K562 (cell line): ENCODE results near the gene ADAMTS6. TPM values are rescaled to one million over a fixed set of nuclear protein-coding genes. Genes with fewer than 3 reads are reported as not detected.

Experiments used
- ATAC-seq: fragments of 200-7000 bp; cut with Tn5 transposase; 3 replicates; pipeline ENCODE4 v1.9.1; 2020; ENCODE audit warnings: moderate library complexity
- BruUV-seq: library from RNA; stranded (reverse); fragments of 400-500 nt; replicated peaks from 2 replicates; lab custom pipeline; 2021; lab: Mats Ljungman, UMichigan
- CTCF ChIA-PET: fragments of 300-600 bp; formaldehyde crosslinking; extraction: SDS; loops from one replicate; lab custom pipeline; 2021; ENCODE audit warnings: low intra/inter-chr PET ratio; lab: Yijun Ruan, JAX
- POLR2A ChIA-PET: fragments of 300-600, 350-650 bp; sonication (Branson Sonifier 250); formaldehyde crosslinking; extraction: SDS; loops from one replicate; lab custom pipeline; 2021; ENCODE audit warnings: antibody characterized with exemption, inconsistent platforms; lab: Yijun Ruan, JAX
- DNase-seq, 4 experiments: peaks; one replicate each; pipeline versions ENCODE4 v3.0.0 to v3.0.0-alpha.2; 2011 to 2018; ENCODE audit warnings: low spot score in 3 of 4, mixed read lengths in 3 of 4; ENCODE audit errors: extremely low read depth in 1 of 4
- FAIRE-seq: peaks from 2 replicates; lab custom pipeline; 2011; peaks lifted over from hg19 to GRCh38; lab: Jason Lieb, UNC
- H2AFZ ChIP-seq: 2 replicates; pipeline ENCODE4 v1.6.0; 2011; ENCODE audit warnings: low read depth, low read length, control low read depth, inconsistent platforms
- H3K27ac ChIP-seq: fragments of 200-600 bp; 3 replicates; pipeline ENCODE4 v1.8.0; 2011; ENCODE audit warnings: low read depth, mild to moderate bottlenecking, control low read depth, inconsistent platforms, low read length, moderate library complexity, mixed read lengths; ENCODE audit errors: extremely low read depth
- H3K27me3 ChIP-seq, 2 experiments: fragments of 300-600 bp in 1 of 2; 2 replicates in 1 of 2; 3 replicates in 1 of 2; pipeline versions ENCODE4 v1.6.0 to v1.8.0; 2011; ENCODE audit warnings: inconsistent platforms in 2 of 2, low read length in 2 of 2, mild to moderate bottlenecking in 1 of 2, mixed read lengths in 1 of 2, moderate library complexity in 1 of 2; ENCODE audit not compliant: control insufficient read depth in 2 of 2, insufficient read depth in 2 of 2
- H3K36me3 ChIP-seq: fragments of 300-600 bp; 3 replicates; pipeline ENCODE4 v1.8.0; 2011; ENCODE audit warnings: mild to moderate bottlenecking, low read length, inconsistent platforms; ENCODE audit not compliant: control insufficient read depth, insufficient read depth
- H3K4me1 ChIP-seq, 2 experiments: fragments of 200-600 bp in 1 of 2; replicated peaks in 1 of 2; 2 replicates in 1 of 2; 3 replicates in 1 of 2; pipeline versions ENCODE4 v1.5.1 to v1.8.0; 2011; ENCODE audit warnings: inconsistent platforms in 2 of 2, low read length in 2 of 2, mild to moderate bottlenecking in 1 of 2, mixed read lengths in 1 of 2, moderate library complexity in 1 of 2; ENCODE audit not compliant: control insufficient read depth in 2 of 2, insufficient read depth in 2 of 2
- H3K4me2 ChIP-seq: 2 replicates; pipeline ENCODE4 v1.6.1; 2011; ENCODE audit warnings: low read length, control low read depth, inconsistent platforms, mixed read lengths; ENCODE audit not compliant: insufficient read depth
- H3K4me3 ChIP-seq: fragments of 200-600 bp; sonication (generic), shearing (Covaris generic); 2 replicates; pipeline ENCODE4 v1.5.1; 2016; ENCODE audit warnings: control low read depth, inconsistent platforms
- H3K79me2 ChIP-seq: fragments of 200-600 bp; 3 replicates; pipeline ENCODE4 v1.8.0; 2011; ENCODE audit warnings: low read length, inconsistent platforms; ENCODE audit not compliant: control insufficient read depth, insufficient read depth
- H3K9ac ChIP-seq, 2 experiments: 2 replicates each; pipeline versions ENCODE4 v1.6.0 to v1.6.1; 2011; ENCODE audit warnings: low read depth in 2 of 2, low read length in 2 of 2, control low read depth in 1 of 2, inconsistent platforms in 1 of 2, mild to moderate bottlenecking in 1 of 2, mixed read lengths in 1 of 2; ENCODE audit not compliant: insufficient read depth in 1 of 2
- H3K9me1 ChIP-seq: one replicate; pipeline ENCODE4 v1.6.0; 2011; ENCODE audit warnings: inconsistent platforms, mild to moderate bottlenecking, low read length, moderate library complexity; ENCODE audit not compliant: control insufficient read depth, insufficient read depth
- H3K9me3 ChIP-seq: replicated peaks from 2 replicates; pipeline ENCODE4 v1.5.1; 2011; ENCODE audit warnings: low read depth, low read length, inconsistent platforms; ENCODE audit not compliant: control insufficient read depth, insufficient read depth
- H4K20me1 ChIP-seq: replicated peaks from 2 replicates; pipeline ENCODE4 v1.6.1; 2011; ENCODE audit warnings: low read length, inconsistent platforms, mixed read lengths; ENCODE audit not compliant: control insufficient read depth, insufficient read depth
- ARHGAP35 ChIP-seq: fragments of 450-650 bp; IDR thresholded peaks from 2 replicates; pipeline ENCODE4 v1.6.1; 2018; ENCODE audit not compliant: partially characterized antibody
- CHD4 ChIP-seq: fragments of 200-600 bp; sonication (generic); IDR thresholded peaks from 3 replicates; pipeline ENCODE4 v1.6.1; 2012; ENCODE audit warnings: low read depth, mild to moderate bottlenecking, mixed read lengths, low read length, inconsistent platforms; ENCODE audit not compliant: insufficient read depth, insufficient replicate concordance, poor library complexity, severe bottlenecking
- HBP1 ChIP-seq: fragments of 450-650 bp; formaldehyde crosslinking; IDR thresholded peaks from 2 replicates; pipeline ENCODE4 v1.4.0; 2022; ENCODE audit warnings: missing genetic modification characterization
- HMG20A ChIP-seq: fragments of 450-650 bp; formaldehyde crosslinking; conservative IDR thresholded peaks from 2 replicates; pipeline ENCODE4 v1.4.0; 2020; ENCODE audit warnings: mild to moderate bottlenecking, mixed read lengths
- HOXB6 ChIP-seq: fragments of 250-450 bp; sonication (Bioruptor Pico); IDR thresholded peaks from 2 replicates; pipeline ENCODE4 v1.5.1; 2022; ENCODE audit warnings: mild to moderate bottlenecking, borderline replicate concordance
- KHSRP ChIP-seq: fragments of 450-650 bp; IDR thresholded peaks from 2 replicates; pipeline ENCODE4 v1.6.1; 2017
- MBD2 ChIP-seq: sonication (generic); IDR thresholded peaks from 2 replicates; pipeline ENCODE4 v1.6.1; 2016; ENCODE audit warnings: low read depth, borderline replicate concordance
- NONO ChIP-seq, 2 experiments: fragments of 200-400 bp in 1 of 2; fragments of 450-650 bp in 1 of 2; formaldehyde crosslinking in 1 of 2; IDR thresholded peaks; 2 replicates each; pipeline ENCODE4 v1.6.1; 2017; ENCODE audit warnings: low read depth in 2 of 2, mild to moderate bottlenecking in 2 of 2, moderate library complexity in 2 of 2, low read length in 1 of 2
- NR2F6 ChIP-seq: fragments of 450-650 bp; formaldehyde crosslinking; IDR thresholded peaks from 2 replicates; pipeline ENCODE4 v1.4.0; 2020; ENCODE audit warnings: mild to moderate bottlenecking
- SREBF1 ChIP-seq: fragments of 150-350 bp; IDR thresholded peaks from 2 replicates; pipeline ENCODE4 v1.6.1; 2014; ENCODE audit warnings: antibody characterized with exemption, low read depth, low read length, borderline replicate concordance
- SUPT5H ChIP-seq: fragments of 450-650 bp; IDR thresholded peaks from 2 replicates; pipeline ENCODE4 v1.6.1; 2016
- THAP7 ChIP-seq: fragments of 250-450 bp; sonication (Bioruptor Pico); IDR thresholded peaks from 2 replicates; pipeline ENCODE4 v1.5.0; 2021
- ZBTB7A ChIP-seq: IDR thresholded peaks from 2 replicates; pipeline ENCODE4 v1.6.1; 2011; ENCODE audit warnings: low read depth, mild to moderate bottlenecking, low read length, moderate library complexity, borderline replicate concordance; ENCODE audit not compliant: control insufficient read depth
- ZNF23 ChIP-seq: fragments of 250-450 bp; sonication (Bioruptor Pico); IDR thresholded peaks from 2 replicates; pipeline ENCODE4 v1.4.0; 2020; ENCODE audit warnings: mild to moderate bottlenecking
- ZNF398 ChIP-seq: fragments of 250-450 bp; sonication (Bioruptor Pico); IDR thresholded peaks from 2 replicates; pipeline ENCODE4 v1.8.0; 2021; ENCODE audit warnings: moderate library complexity, mild to moderate bottlenecking, inconsistent platforms
- ZNF551 ChIP-seq: fragments of 250-450 bp; sonication (Bioruptor Pico); IDR thresholded peaks from 2 replicates; pipeline ENCODE4 v1.5.0; 2021; ENCODE audit warnings: mild to moderate bottlenecking, moderate library complexity
- ZNF589 ChIP-seq: fragments of 200-800 bp; sonication (Bioruptor generic); IDR thresholded peaks from 2 replicates; pipeline ENCODE4 v1.6.1; 2016; ENCODE audit warnings: low read depth, missing genetic modification characterization, missing compliant biosample characterization
- ZZZ3 ChIP-seq: fragments of 450-650 bp; IDR thresholded peaks from 2 replicates; pipeline ENCODE4 v1.6.1; 2016; ENCODE audit warnings: antibody characterized with exemption, mild to moderate bottlenecking, moderate library complexity
- WGBS: fragments of 100-300 bp; shearing (Covaris generic); methylation state at CpG from one replicate; pipeline ENCODE4 v1.1.6; 2016; ENCODE audit warnings: low coverage, mixed read lengths; ENCODE audit not compliant: insufficient coverage; ENCODE audit errors: missing lambda C conversion rate; 5-methylcytosine and 5-hydroxymethylcytosine counted together
- in situ Hi-C: fragments of 300-500 bp; cut with MboI; formaldehyde crosslinking; loops from 4 replicates; pipeline ENCODE4 v1.15.0; 2018; ENCODE audit warnings: inconsistent platforms, mixed read lengths
- intact Hi-C: fragments of 100-400 bp; cut with micrococcal nuclease; formaldehyde crosslinking; loops from 2 replicates; pipeline ENCODE4 v1.14.2; 2022
- polyA plus RNA-seq, 8 experiments: library from polyadenylated mRNA; depleted of rRNA in 4 of 8; stranded (reverse) in 5 of 8; unstranded in 3 of 8; fragments of >200 nt; fragmentation: Nextera tagmentation in 2 of 8; fragmentation: Illumina TruSeq in 1 of 8; extraction: Ambion mirVana in 2 of 8; extraction: Trizol in 1 of 8; gene quantifications; 2 replicates each; pipeline versions ENCODE4 v1.2.1 to v1.2.3, GENCODE V29; 2011 to 2014; ENCODE audit warnings: inconsistent platforms in 1 of 8, missing spikeins in 1 of 8
- total RNA-seq, 7 experiments: library from RNA; depleted of rRNA in 6 of 7; stranded (reverse); fragments of >200 nt in 6 of 7; fragmentation: Illumina TruSeq in 2 of 7; extraction: Trizol in 2 of 7; gene quantifications; 2 replicates each; pipeline versions ENCODE4 v1.2.1 to v1.2.3, GENCODE V29; 2011 to 2021; ENCODE audit warnings: low replicate concordance in 1 of 7

Gene ADAMTS6
- total and polyA plus RNA-seq, 9 of the 15 experiments (the other 6 are each of a cell fraction or from before 2014, with no cell fraction given): 0.57 to 5.3 (median 1.5) TPM

GRCh38 chr5:65363499-65363898 lies 118.2 kb downstream of the ADAMTS6 start (continued):
- no peak for TF ChIP-seq CHD4

- no TSS peak for BruUV-seq
- POLR2A ChIA-PET: no interaction called here
- Histone ChIP-seq H2AFZ (no peak overlapping the region), H3K4me1 (no peaks in the 10 kb centered on the region), H3K9ac (no peak overlapping the region), H3K27me3 (no peaks in the 10 kb centered on the region), H3K4me2 (no peak overlapping the region), H4K20me1 (no peaks in the 10 kb centered on the region), H3K9me1 (no peaks in the 10 kb centered on the region), H3K27ac (no peak overlapping the region), H3K79me2 (no peaks in the 10 kb centered on the region), H3K36me3 (no peaks in the 10 kb centered on the region), H3K9me3 (no peaks in the 10 kb centered on the region), H3K4me3 (no peak overlapping the region)
- in situ Hi-C loops (no loop called here), intact Hi-C loops (no loop called here)
- ATAC-seq (no peak), DNase-seq (no peak), FAIRE-seq (no peak)
- 10% methylated on average over 5 of the region's 5 CpGs for WGBS
- CTCF ChIA-PET: no interaction called here
- TF ChIP-seq ZBTB7A (no peak), KHSRP (no peak), THAP7 (CRISPR knock-in tag) (no peak), NR2F6 (CRISPR knock-in tag) (no peak), ARHGAP35 (no peak), ZNF398 (CRISPR knock-in tag) (no peak), NONO (IDR thresholded peaks at IDR 0.05; ENCODE audit: low read depth in 2 of 2, low read length in 1 of 2) (no peak), ZZZ3 (no peak), HMG20A (CRISPR knock-in tag) (no peak), SREBF1 (no peak), ZNF551 (CRISPR knock-in tag) (no peak), ZNF589 (CRISPR knock-in tag) (no peak), HBP1 (CRISPR knock-in tag) (no peak), ZNF23 (CRISPR knock-in tag) (no peak), MBD2 (no peak), HOXB6 (CRISPR knock-in tag) (no peak), SUPT5H (no peak)
Observed at GRCh38 chr5:65359981-65360380, 121.7 kb downstream of the ADAMTS6 start.
